Measurements from ENCODE around the gene ENDOU.
A peak's percentile ranks its signal among the peaks of the same experiment; 100 is the strongest.

Gene ENDOU

GRCh38 chr12:47709671-47710070, 15.6 kb downstream of the ENDOU start:
- H3K9ac ChIP-seq (ENCODE audit: low read depth, low read length), result no peak overlapping the region
- H3K4me1 ChIP-seq (ENCODE audit: insufficient read depth, low read length), result 0 out of 2 replicates have a peak, but pooled peaks cover 4% of the 10 kb centered on the region
- no peaks in the 10 kb centered on the region for H3K9me3 ChIP-seq (ENCODE audit: control insufficient read depth, insufficient read depth, low read length)
- H3K36me3 ChIP-seq (ENCODE audit: insufficient read depth, low read length), result no peaks in the 10 kb centered on the region

DNA sequence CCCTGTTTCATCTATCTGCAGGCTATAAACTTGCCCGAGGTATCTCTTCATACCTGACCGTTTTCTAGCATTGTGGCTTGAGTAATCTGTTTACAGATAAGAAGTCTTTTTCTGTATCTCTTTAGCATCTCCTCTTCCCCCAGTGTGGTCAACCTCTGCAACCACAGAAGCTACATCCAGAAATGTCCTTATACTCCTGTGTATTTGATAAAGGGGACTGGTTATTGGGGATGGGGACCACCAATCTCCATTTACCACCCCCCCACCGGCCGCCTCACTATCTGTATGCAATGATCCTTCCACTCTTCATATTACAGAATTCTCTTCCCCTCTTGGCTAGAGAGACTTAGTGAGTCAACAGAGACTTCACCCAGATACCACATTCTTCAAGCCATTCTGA, 16.1 kb downstream of the ENDOU start:
- Histone ChIP-seq H3K9me3 (ENCODE audit: control insufficient read depth, insufficient read depth, low read length) (no peaks in the 10 kb centered on the region), H3K36me3 (ENCODE audit: insufficient read depth, low read length) (no peaks in the 10 kb centered on the region), H3K4me1 (ENCODE audit: insufficient read depth, low read length) (0 out of 2 replicates have a peak, but pooled peaks cover 4% of the 10 kb centered on the region), H3K9ac (ENCODE audit: low read depth, low read length) (no peak overlapping the region)

- Histone ChIP-seq H3K9me3 (ENCODE audit: control insufficient read depth, insufficient read depth, low read length) (no peaks in the 10 kb centered on the region), H3K4me1 (ENCODE audit: insufficient read depth, low read length) (0 out of 2 replicates have a peak, but pooled peaks cover 4% of the 10 kb centered on the region), H3K36me3 (ENCODE audit: insufficient read depth, low read length) (no peaks in the 10 kb centered on the region), H3K9ac (ENCODE audit: low read depth, low read length) (no peak overlapping the region)
These were observed 17.3 kb downstream of the ENDOU start for GRCh38 chr12:47707905-47708543.

DNA sequence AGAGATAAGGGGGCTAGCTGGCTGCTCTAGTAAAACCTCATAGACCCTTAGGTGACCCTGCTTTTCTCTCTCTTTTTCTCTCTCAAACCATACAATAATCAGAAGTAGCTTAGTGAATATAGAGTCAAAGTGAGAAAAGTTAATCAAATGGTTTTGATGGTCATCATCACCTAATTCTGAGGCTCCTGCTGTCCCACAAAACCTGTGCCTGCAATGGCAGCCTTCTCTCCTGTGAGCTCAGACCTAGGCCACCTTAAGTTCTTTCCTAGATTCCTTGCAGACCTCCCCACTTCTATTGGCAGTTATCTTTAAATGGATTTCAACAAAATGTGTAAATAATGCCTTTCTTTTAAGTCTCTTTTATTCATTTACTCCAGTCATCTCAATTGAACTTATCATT, 17.9 kb downstream of the ENDOU start:
- Histone ChIP-seq H3K9ac (ENCODE audit: low read depth, low read length) (no peak overlapping the region), H3K36me3 (ENCODE audit: insufficient read depth, low read length) (no peaks in the 10 kb centered on the region), H3K4me1 (ENCODE audit: insufficient read depth, low read length) (0 out of 2 replicates have a peak, but pooled peaks cover 4% of the 10 kb centered on the region), H3K9me3 (ENCODE audit: control insufficient read depth, insufficient read depth, low read length) (no peaks in the 10 kb centered on the region)

DNA sequence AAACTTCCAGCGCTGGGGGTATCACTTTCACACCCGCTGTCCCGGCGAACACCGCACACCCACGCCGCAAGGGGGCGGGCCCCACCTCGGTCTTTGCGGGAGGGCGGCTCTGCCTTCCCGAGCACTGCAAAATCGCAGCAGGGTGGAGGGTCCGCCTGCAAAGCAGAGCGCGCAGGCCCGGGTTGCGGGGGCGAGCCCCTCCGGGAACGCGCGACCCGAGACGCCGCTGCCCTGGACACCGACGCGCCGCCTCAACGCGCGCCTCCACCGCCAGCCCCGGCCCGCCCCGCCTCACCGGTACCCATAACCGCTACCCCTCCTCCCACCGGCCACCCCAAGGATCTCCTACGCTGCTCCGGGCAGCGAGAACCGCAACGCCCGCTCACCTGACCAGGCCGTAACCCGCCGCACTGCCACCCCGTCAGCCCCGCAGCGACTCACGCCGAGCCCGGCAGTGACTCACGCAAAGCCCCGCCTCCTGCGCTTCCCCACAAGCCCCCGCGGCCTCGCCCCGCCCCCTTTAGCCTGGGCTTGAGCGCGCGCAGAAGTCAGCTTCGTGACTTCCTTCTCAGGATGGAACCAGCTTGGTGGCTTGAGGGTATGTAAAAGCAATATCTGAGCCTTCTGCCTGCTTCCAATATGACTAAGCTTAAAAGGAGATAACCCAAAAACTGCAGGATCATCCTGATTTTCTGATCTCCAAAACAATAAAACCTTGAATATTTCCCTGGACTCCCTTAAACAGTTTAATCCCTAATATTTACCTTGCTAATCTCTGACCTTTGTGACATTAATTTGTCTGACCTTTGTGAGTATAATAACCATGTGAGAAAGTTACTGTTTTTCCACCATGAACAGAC, 19.5 kb downstream of the ENDOU start, which contains the start of gene RPAP3:
TSS of gene RPAP3 (minus strand) at position 465 of the 860 bp plus-strand sequence. CDS start 3,190 bp downstream, outside the sequence.
- Histone ChIP-seq H3K9me3 (ENCODE audit: control insufficient read depth, insufficient read depth, low read length) (no peaks in the 10 kb centered on the region), H3K9ac (ENCODE audit: low read depth, low read length) (peak within 1 kb of the TSS; percentile 38), H3K4me1 (ENCODE audit: insufficient read depth, low read length) (0 out of 2 replicates have a peak, but pooled peaks cover 4% of the 10 kb centered on the region), H3K36me3 (ENCODE audit: insufficient read depth, low read length) (no peaks in the 10 kb centered on the region; the same call in 1 of the 2 replicates)

DNA sequence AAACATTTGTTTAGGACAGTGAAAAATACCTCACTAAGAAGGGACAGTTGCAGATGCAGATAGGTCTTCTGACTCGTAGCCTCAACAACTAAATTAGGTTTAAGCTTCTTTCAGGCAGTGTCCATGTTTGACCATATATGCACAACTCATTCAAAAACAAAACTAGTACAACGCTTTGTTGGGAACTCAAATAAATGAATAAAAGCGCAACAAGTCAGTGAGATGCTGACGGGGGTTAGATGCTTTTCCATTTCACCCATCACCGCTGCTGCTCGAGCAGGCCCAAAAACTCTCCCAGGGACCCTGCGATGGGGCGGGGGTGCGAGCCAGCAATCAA, 20.1 kb downstream of the ENDOU start:
- no peaks in the 10 kb centered on the region for H3K9me3 ChIP-seq (ENCODE audit: control insufficient read depth, insufficient read depth, low read length)
- H3K4me1 ChIP-seq (ENCODE audit: insufficient read depth, low read length), result 0 out of 2 replicates have a peak, but pooled peaks cover 4% of the 10 kb centered on the region
- H3K36me3 ChIP-seq (ENCODE audit: insufficient read depth, low read length), result no peaks in the 10 kb centered on the region; the same call in 1 of the 2 replicates
- H3K9ac ChIP-seq (ENCODE audit: low read depth, low read length), result peak overlapping the region; percentile 38

- Histone ChIP-seq H3K9ac (ENCODE audit: low read depth, low read length) (peak overlapping the region; percentile 38), H3K9me3 (ENCODE audit: control insufficient read depth, insufficient read depth, low read length) (no peaks in the 10 kb centered on the region), H3K4me1 (ENCODE audit: insufficient read depth, low read length) (0 out of 2 replicates have a peak, but pooled peaks cover 4% of the 10 kb centered on the region), H3K36me3 (ENCODE audit: insufficient read depth, low read length) (no peaks in the 10 kb centered on the region; the same call in 1 of the 2 replicates)
These were observed 20.6 kb downstream of the ENDOU start for GRCh38 chr12:47704719-47705118.

DNA sequence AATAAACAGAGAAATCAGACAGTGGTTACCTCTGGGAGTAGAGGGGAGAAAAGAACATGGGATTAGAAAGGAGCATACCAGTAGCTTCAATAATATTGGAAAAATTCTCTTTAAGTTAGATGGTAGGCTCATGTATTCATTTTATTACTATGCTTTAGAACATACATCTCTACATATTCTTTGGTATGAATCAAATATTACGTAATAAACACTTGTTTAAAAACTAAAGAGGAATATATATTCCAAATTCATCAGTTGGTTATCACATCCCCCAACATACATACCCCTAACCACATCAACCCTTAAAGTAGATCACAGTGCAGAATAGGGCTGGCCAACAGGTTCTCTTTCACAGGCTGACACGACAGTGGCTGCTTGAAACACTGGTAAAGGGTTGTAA, 25.0 kb downstream of the ENDOU start:
- H3K36me3 ChIP-seq (ENCODE audit: insufficient read depth, low read length), result no peaks in the 10 kb centered on the region; the same call in 1 of the 2 replicates
- H3K9ac ChIP-seq (ENCODE audit: low read depth, low read length), result no peak overlapping the region
- no peaks in the 10 kb centered on the region for H3K4me1 ChIP-seq (ENCODE audit: insufficient read depth, low read length)
- H3K9me3 ChIP-seq (ENCODE audit: control insufficient read depth, insufficient read depth, low read length), result no peaks in the 10 kb centered on the region

DNA sequence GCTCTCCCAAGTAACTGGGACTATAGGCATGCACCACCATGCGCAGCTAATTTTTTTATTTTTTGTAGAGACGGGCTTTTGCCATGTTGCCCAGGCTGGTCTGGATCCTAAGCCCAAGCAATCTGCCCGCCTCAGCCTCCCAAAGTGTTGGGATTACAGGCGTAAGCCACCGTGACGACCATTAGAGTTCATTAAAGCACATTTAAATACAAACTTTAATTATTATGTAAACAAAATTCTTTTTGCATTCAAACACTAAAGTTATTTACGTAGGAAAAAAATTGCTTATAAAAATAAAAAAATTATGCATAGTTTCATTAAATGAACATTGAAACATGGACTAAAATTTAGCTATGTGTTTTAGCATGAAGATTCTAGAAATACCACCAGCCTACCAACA, 26.7 kb downstream of the ENDOU start:
- no peak overlapping the region for H3K9ac ChIP-seq (ENCODE audit: low read depth, low read length)
- no peaks in the 10 kb centered on the region for H3K9me3 ChIP-seq (ENCODE audit: control insufficient read depth, insufficient read depth, low read length)
- H3K36me3 ChIP-seq (ENCODE audit: insufficient read depth, low read length), result no peaks in the 10 kb centered on the region; the same call in 1 of the 2 replicates
- no peaks in the 10 kb centered on the region for H3K4me1 ChIP-seq (ENCODE audit: insufficient read depth, low read length)

GRCh38 chr12:47698055-47698454, 27.2 kb downstream of the ENDOU start:
- Histone ChIP-seq H3K9me3 (ENCODE audit: control insufficient read depth, insufficient read depth, low read length) (no peaks in the 10 kb centered on the region), H3K4me1 (ENCODE audit: insufficient read depth, low read length) (no peaks in the 10 kb centered on the region), H3K9ac (ENCODE audit: low read depth, low read length) (no peak overlapping the region), H3K36me3 (ENCODE audit: insufficient read depth, low read length) (no peaks in the 10 kb centered on the region; the same call in 1 of the 2 replicates)

DNA sequence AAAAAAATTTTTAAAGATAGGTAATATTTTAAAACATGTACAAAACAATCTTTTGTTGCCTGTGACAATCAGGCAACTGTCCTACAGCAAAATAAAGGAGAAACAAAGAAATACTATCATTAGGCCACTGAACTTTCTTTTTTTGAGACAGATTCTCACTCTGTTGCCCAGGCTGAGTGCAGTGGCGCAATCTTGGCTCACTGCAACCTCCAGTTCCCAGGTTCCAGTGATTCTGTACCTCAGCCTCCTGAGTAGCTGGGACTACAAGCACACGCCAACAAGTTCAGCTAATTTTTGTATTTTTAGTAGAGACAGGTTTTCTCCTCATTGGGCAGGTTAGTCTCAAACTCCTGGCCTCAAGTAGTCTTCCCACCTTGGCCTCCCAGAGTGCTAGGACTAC, 36.1 kb downstream of the ENDOU start:
- H3K9ac ChIP-seq (ENCODE audit: low read depth, low read length), result no peak overlapping the region
- no peaks in the 10 kb centered on the region for H3K4me1 ChIP-seq (ENCODE audit: insufficient read depth, low read length)
- H3K9me3 ChIP-seq (ENCODE audit: control insufficient read depth, insufficient read depth, low read length), result peaks cover 2% of the 10 kb centered on the region; the same call in 1 of the 2 replicates
- H3K36me3 ChIP-seq (ENCODE audit: insufficient read depth, low read length), result peaks cover 4% of the 10 kb centered on the region

GRCh38 chr12:47687636-47688035, 37.7 kb downstream of the ENDOU start:
- H3K9ac ChIP-seq (ENCODE audit: low read depth, low read length), result no peak overlapping the region
- H3K4me1 ChIP-seq (ENCODE audit: insufficient read depth, low read length), result no peaks in the 10 kb centered on the region
- H3K36me3 ChIP-seq (ENCODE audit: insufficient read depth, low read length), result peaks cover 4% of the 10 kb centered on the region
- H3K9me3 ChIP-seq (ENCODE audit: control insufficient read depth, insufficient read depth, low read length), result peaks cover 2% of the 10 kb centered on the region; the same call in 1 of the 2 replicates

DNA sequence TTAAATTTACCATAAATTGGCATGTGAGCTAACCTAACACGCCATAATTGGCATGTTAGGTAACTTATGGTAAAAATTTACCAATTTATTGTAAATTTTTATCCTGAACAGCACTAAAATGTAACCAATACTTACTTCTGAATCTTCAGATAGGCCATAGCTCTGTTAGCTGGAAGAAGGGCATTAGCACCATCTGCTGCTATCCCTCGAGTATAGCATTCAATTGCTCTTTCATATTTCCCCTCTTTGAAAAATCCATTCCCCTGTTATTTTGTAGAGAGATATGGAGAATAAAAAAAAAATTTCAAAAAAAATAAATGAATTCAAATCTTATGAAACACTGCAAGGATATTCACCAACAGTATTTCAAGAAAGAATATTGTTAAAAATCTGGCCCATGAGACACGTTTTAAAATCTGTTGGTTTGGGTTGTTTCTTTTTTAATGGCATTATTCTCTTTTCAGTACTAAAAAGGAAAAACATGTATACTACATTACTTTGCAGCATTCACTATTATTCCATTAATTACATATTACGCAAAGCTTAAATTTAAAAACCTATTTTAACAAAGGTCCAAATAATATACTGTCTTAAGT, 38.5 kb downstream of the ENDOU start:
- no peak overlapping the region for H3K9ac ChIP-seq (ENCODE audit: low read depth, low read length)
- no peaks in the 10 kb centered on the region; the same call in 1 of the 2 replicates for H3K36me3 ChIP-seq (ENCODE audit: insufficient read depth, low read length)
- no peaks in the 10 kb centered on the region for H3K9me3 ChIP-seq (ENCODE audit: control insufficient read depth, insufficient read depth, low read length)
- no peaks in the 10 kb centered on the region for H3K4me1 ChIP-seq (ENCODE audit: insufficient read depth, low read length)

GRCh38 chr12:47679785-47680184, 45.5 kb downstream of the ENDOU start:
- H3K4me1 ChIP-seq (ENCODE audit: insufficient read depth, low read length), result no peaks in the 10 kb centered on the region
- H3K9ac ChIP-seq (ENCODE audit: low read depth, low read length), result no peak overlapping the region
- no peaks in the 10 kb centered on the region for H3K9me3 ChIP-seq (ENCODE audit: control insufficient read depth, insufficient read depth, low read length)
- no peaks in the 10 kb centered on the region for H3K36me3 ChIP-seq (ENCODE audit: insufficient read depth, low read length)
